HepG2 (cell line): ENCODE measurements around the gene SEZ6. TPM values are rescaled to one million over a fixed set of nuclear protein-coding genes. Genes with fewer than 3 reads are reported as not detected.

Experiments
- ATAC-seq: fragments of 200-7000 bp; cut with Tn5 transposase; 3 replicates; pipeline ENCODE4 v1.9.1; 2020; ENCODE audit warnings: mild to moderate bottlenecking, moderate library complexity
- BruUV-seq: library from RNA; stranded (reverse); fragments of 400-500 nt; replicated peaks from 2 replicates; lab custom pipeline; 2021; lab: Mats Ljungman, UMichigan
- CTCF ChIA-PET: fragments of 300-600 bp; formaldehyde crosslinking; extraction: SDS; loops from one replicate; lab custom pipeline; 2021; ENCODE audit warnings: low total read pairs, inconsistent platforms, low intra/inter-chr PET ratio; lab: Yijun Ruan, JAX
- POLR2A ChIA-PET: fragments of 350-600 bp; sonication (Branson Sonifier 250); formaldehyde crosslinking; loops from one replicate; lab custom pipeline; 2020; ENCODE audit warnings: antibody characterized with exemption, inconsistent platforms; lab: Yijun Ruan, JAX
- DNase-seq: peaks from one replicate; pipeline ENCODE4 v3.0.0-alpha.2; 2015; ENCODE audit warnings: low spot score
- FAIRE-seq: peaks from 3 replicates; lab custom pipeline; 2011; peaks lifted over from hg19 to GRCh38; lab: Jason Lieb, UNC
- H2AFZ ChIP-seq: one replicate; pipeline ENCODE4 v1.6.1; 2011; ENCODE audit warnings: low read length, inconsistent platforms
- H3K27ac ChIP-seq: fragments of 300-600 bp; 3 replicates; pipeline ENCODE4 v1.8.0; 2011; ENCODE audit warnings: mixed run types, mild to moderate bottlenecking, mixed read lengths, low read length, inconsistent platforms; ENCODE audit not compliant: insufficient read depth; ENCODE audit errors: extremely low read length
- H3K27me3 ChIP-seq, 2 experiments: fragments of 200-600 bp in 1 of 2; 2 replicates in 1 of 2; 3 replicates in 1 of 2; pipeline versions ENCODE4 v1.6.0 to v1.8.0; 2011; ENCODE audit warnings: low read length in 2 of 2, mild to moderate bottlenecking in 2 of 2, moderate library complexity in 2 of 2, inconsistent platforms in 1 of 2; ENCODE audit not compliant: insufficient read depth in 2 of 2, control insufficient read depth in 1 of 2
- H3K36me3 ChIP-seq, 2 experiments: fragments of 200-600 bp in 1 of 2; replicated peaks in 1 of 2; 2 replicates in 1 of 2; 3 replicates in 1 of 2; pipeline versions ENCODE4 v1.5.1 to v1.8.0; 2011; ENCODE audit warnings: low read length in 2 of 2, inconsistent platforms in 1 of 2; ENCODE audit not compliant: insufficient read depth in 2 of 2, control insufficient read depth in 1 of 2
- H3K4me1 ChIP-seq: 2 replicates; pipeline ENCODE4 v1.5.1; 2012; ENCODE audit warnings: low read length, inconsistent platforms; ENCODE audit not compliant: insufficient read depth
- H3K4me2 ChIP-seq: 2 replicates; pipeline ENCODE4 v1.6.0; 2011; ENCODE audit warnings: low read depth, low read length, inconsistent platforms
- H3K4me3 ChIP-seq, 3 experiments: fragments of 200-600 bp in 1 of 3; sonication (generic), shearing (Covaris generic) in 1 of 3; replicated peaks in 1 of 3; 2 replicates each; pipeline ENCODE4 v1.5.1; 2011 to 2016; ENCODE audit warnings: low read length in 3 of 3, inconsistent platforms in 2 of 3, low read depth in 2 of 3, mild to moderate bottlenecking in 2 of 3, control low read depth in 1 of 3, mixed read lengths in 1 of 3; ENCODE audit not compliant: insufficient read depth in 1 of 3
- H3K79me2 ChIP-seq: one replicate; pipeline ENCODE4 v1.6.1; 2011; ENCODE audit warnings: low read length, inconsistent platforms; ENCODE audit not compliant: insufficient read depth
- H3K9ac ChIP-seq: 2 replicates; pipeline ENCODE4 v1.6.0; 2011; ENCODE audit warnings: mild to moderate bottlenecking, low read depth, low read length, inconsistent platforms; ENCODE audit not compliant: insufficient read depth
- H3K9me3 ChIP-seq: 2 replicates; pipeline ENCODE4 v1.5.1; 2012; ENCODE audit warnings: mild to moderate bottlenecking, low read length
- H4K20me1 ChIP-seq: 2 replicates; pipeline ENCODE4 v1.6.0; 2011; ENCODE audit warnings: inconsistent platforms, mild to moderate bottlenecking, low read length, moderate library complexity; ENCODE audit not compliant: insufficient read depth
- CCAR2 ChIP-seq: fragments of 200-400 bp; formaldehyde crosslinking; optimal IDR thresholded peaks from 2 replicates; pipeline ENCODE3; 2018; ENCODE audit warnings: low read depth, mild to moderate bottlenecking, low read length, moderate library complexity
- CENPX ChIP-seq: sonication (generic); formaldehyde crosslinking; IDR thresholded peaks from 2 replicates; pipeline ENCODE4 v1.9.0; 2021; ENCODE audit warnings: mild to moderate bottlenecking, missing genetic modification reagents, moderate library complexity
- CREB1 ChIP-seq, 2 experiments: fragments of 450-650 bp in 1 of 2; IDR thresholded peaks; 2 replicates each; pipeline ENCODE4 v1.6.1; 2016 to 2017; ENCODE audit warnings: control low read depth in 1 of 2, mild to moderate bottlenecking in 1 of 2, missing compliant biosample characterization in 1 of 2, missing genetic modification characterization in 1 of 2
- IKZF1 ChIP-seq: fragments of 450-650 bp; IDR thresholded peaks from 2 replicates; pipeline ENCODE4 v1.7.1; 2016
- MAX ChIP-seq: IDR thresholded peaks from 2 replicates; pipeline ENCODE4 v1.6.1; 2012; ENCODE audit warnings: inconsistent platforms
- NRL ChIP-seq: sonication (generic); formaldehyde crosslinking; IDR thresholded peaks from 2 replicates; pipeline ENCODE4 v1.5.0; 2020; ENCODE audit warnings: missing genetic modification reagents, mild to moderate bottlenecking, moderate library complexity, borderline replicate concordance
- SAFB2 ChIP-seq: sonication (generic); formaldehyde crosslinking; IDR thresholded peaks from 2 replicates; pipeline ENCODE4 v1.5.1; 2020; ENCODE audit warnings: missing genetic modification reagents, low read depth, mild to moderate bottlenecking, borderline replicate concordance
- SMAD1 ChIP-seq: sonication (generic); formaldehyde crosslinking; IDR thresholded peaks from 2 replicates; pipeline ENCODE4 v1.4.0; 2020; ENCODE audit warnings: missing genetic modification reagents, low read depth, mild to moderate bottlenecking, borderline replicate concordance
- SSRP1 ChIP-seq: IDR thresholded peaks from 2 replicates; pipeline ENCODE4 v1.6.1; 2016; ENCODE audit warnings: control low read depth
- SYNCRIP ChIP-seq: fragments of 200-400 bp; formaldehyde crosslinking; IDR thresholded peaks from 2 replicates; pipeline ENCODE4 v1.6.1; 2018; ENCODE audit warnings: mild to moderate bottlenecking, low read depth, low read length; ENCODE audit not compliant: insufficient read depth
- TEAD3 ChIP-seq: optimal IDR thresholded peaks from 2 replicates; pipeline ENCODE3; 2016; ENCODE audit warnings: borderline replicate concordance
- ZBTB7A ChIP-seq: sonication (generic); formaldehyde crosslinking; IDR thresholded peaks from 2 replicates; pipeline ENCODE4 v1.8.0; 2022; ENCODE audit warnings: mild to moderate bottlenecking, missing genetic modification reagents
- ZMYM4 ChIP-seq: sonication (generic); formaldehyde crosslinking; IDR thresholded peaks from 2 replicates; pipeline ENCODE4 v1.8.1; 2023; ENCODE audit warnings: mild to moderate bottlenecking, missing genetic modification reagents
- ZNF562 ChIP-seq: sonication (generic); formaldehyde crosslinking; IDR thresholded peaks from 2 replicates; pipeline ENCODE4 v1.8.0; 2022; ENCODE audit warnings: missing genetic modification reagents, borderline replicate concordance
- ZNF691 ChIP-seq: sonication (generic); formaldehyde crosslinking; IDR thresholded peaks from 2 replicates; pipeline ENCODE4 v1.4.0; 2020; ENCODE audit warnings: missing genetic modification reagents, low read depth, mild to moderate bottlenecking, borderline replicate concordance
- ZNF775 ChIP-seq: sonication (generic); formaldehyde crosslinking; IDR thresholded peaks from 2 replicates; pipeline ENCODE4 v1.4.0; 2020; ENCODE audit warnings: missing genetic modification reagents, mild to moderate bottlenecking, moderate library complexity, borderline replicate concordance
- WGBS: methylation state at CpG from one replicate; pipeline ENCODE4 v1.1.6; 2017; ENCODE audit warnings: low lambda C conversion rate; 5-methylcytosine and 5-hydroxymethylcytosine counted together
- in situ Hi-C: cut with HindIII; loops from 2 replicates; pipeline ENCODE4 v1.10.0; 2017; ENCODE audit warnings: low pct_unique_long_range_greater_than_20kb; ENCODE audit not compliant: extremely low pct_ligation_motif_present
- intact Hi-C: fragments of 100-400 bp; cut with micrococcal nuclease; formaldehyde crosslinking; loops from one replicate; pipeline ENCODE4 v1.10.0; 2022; ENCODE audit not compliant: unreplicated experiment
- polyA plus RNA-seq, 8 experiments: library from polyadenylated mRNA; depleted of rRNA in 3 of 8; stranded (reverse) in 7 of 8; unstranded in 1 of 8; fragments of >200 nt; fragmentation: Illumina TruSeq in 4 of 8; extraction: Trizol in 4 of 8; gene quantifications; 2 replicates each; pipeline versions ENCODE4 v1.2.1 to v1.2.3, GENCODE V29; 2011 to 2016; ENCODE audit warnings: low read depth in 4 of 8, missing spikeins in 1 of 8, mixed read lengths in 1 of 8; ENCODE audit not compliant: insufficient read depth in 1 of 8
- total RNA-seq, 5 experiments: library from RNA; depleted of rRNA; stranded (reverse); fragments of >200 nt; fragmentation: Illumina TruSeq; extraction: Trizol; gene quantifications; 2 replicates each; pipeline ENCODE4 v1.2.3, GENCODE V29; 2016; ENCODE audit warnings: low read depth in 1 of 5
- TF ChIP-seq, protein P1 (sequence below): IDR thresholded peaks from 2 replicates; pipeline ENCODE4 v1.6.1; 2016; ENCODE audit warnings: low read depth, borderline replicate concordance

Gene SEZ6
- total and polyA plus RNA-seq, 2 of the 13 experiments (the other 11 are each of a cell fraction or from before 2014, with no cell fraction given), result not detected

GRCh38 chr17:28926786-28927185, 79.0 kb downstream of the SEZ6 start:
- intact Hi-C loops (loop anchor here (10.0 kb wide), 1 partner anchor 1842 kb away; no protein-coding TSS in a partner anchor), in situ Hi-C loops (no loop called here)
- ATAC-seq (no peak), DNase-seq (no peak), FAIRE-seq (no peak)
- no peak for TF ChIP-seq ZBTB7A
- no peak for TF ChIP-seq CCAR2
- no peak for TF ChIP-seq ZNF775 (CRISPR knock-in tag)
- TF ChIP-seq CENPX (CRISPR knock-in tag), result no peak
- no peak for TF ChIP-seq SAFB2 (CRISPR knock-in tag)
- no peak for TF ChIP-seq SYNCRIP
- no peak for TF ChIP-seq ZMYM4
- no peak for TF ChIP-seq TEAD3 (CRISPR knock-in tag)
- no peak for TF ChIP-seq CREB1 (IDR thresholded peaks at IDR 0.05)
- no peak for TF ChIP-seq CREB1 (CRISPR knock-in tag; IDR thresholded peaks at IDR 0.05)
- TF ChIP-seq SSRP1 (CRISPR knock-in tag), result no peak
- no peak for TF ChIP-seq SMAD1 (CRISPR knock-in tag)
- TF ChIP-seq, protein P1, sequence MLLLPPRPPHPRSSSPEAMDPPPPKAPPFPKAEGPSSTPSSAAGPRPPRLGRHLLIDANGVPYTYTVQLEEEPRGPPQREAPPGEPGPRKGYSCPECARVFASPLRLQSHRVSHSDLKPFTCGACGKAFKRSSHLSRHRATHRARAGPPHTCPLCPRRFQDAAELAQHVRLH (CRISPR knock-in tag), result no peak
- TF ChIP-seq NRL, result no peak
- TF ChIP-seq MAX, result no peak
- no peak for TF ChIP-seq ZNF562 (CRISPR knock-in tag)
- no peak for TF ChIP-seq IKZF1
- no peak for TF ChIP-seq ZNF691 (CRISPR knock-in tag)
- H3K4me1 ChIP-seq, result no peaks in the 10 kb centered on the region
- H3K36me3 ChIP-seq, result peaks cover 19 to 58% of the 10 kb centered on the region in 2 experiments
- ChIA-PET CTCF (no interaction called here), POLR2A (no interaction called here)
- H3K79me2 ChIP-seq, result peaks cover 47% of the 10 kb centered on the region
- 98% methylated on average over 4 of the region's 4 CpGs for WGBS
- H3K27me3 ChIP-seq, result no peaks in the 10 kb centered on the region
- H3K4me3 ChIP-seq, result no peak overlapping the region
- no peak overlapping the region for H3K27ac ChIP-seq
- BruUV-seq, result no TSS peak
- peaks cover 8% of the 10 kb centered on the region; the same call in 1 of the 2 replicates for H4K20me1 ChIP-seq
- H3K9ac ChIP-seq, result no peak overlapping the region
- no peak overlapping the region for H2AFZ ChIP-seq
- no peaks in the 10 kb centered on the region for H3K9me3 ChIP-seq
- H3K4me2 ChIP-seq, result no peak overlapping the region
